Measurements from ENCODE around the gene GIT1. TPM values are rescaled to one million over a fixed set of nuclear protein-coding genes. Genes with fewer than 3 reads are reported as not detected.

GIT1 gene
- total RNA-seq, 1 experiment from 2014 or later = 120 TPM

- no peak for TF ChIP-seq CTCF (conservative IDR thresholded peaks at IDR 0.05; ENCODE audit: low read depth, low read length)
- TF ChIP-seq EZH2 (IDR thresholded peaks at IDR 0.05; ENCODE audit: borderline replicate concordance, low read depth, low read length, poor library complexity, severe bottlenecking) = no peak
- no TSS peak for BruUV-seq (replicated peaks)
- Histone ChIP-seq H3K4me3 (ENCODE audit: low read depth, low read length, poor library complexity, severe bottlenecking) (no peak overlapping the region), H3K9me3 (ENCODE audit: low read depth, low read length, poor library complexity, severe bottlenecking) (no peaks in the 10 kb centered on the region), H3K27me3 (replicated peaks; ENCODE audit: insufficient read depth, low read depth, low read length, poor library complexity) (no peaks in the 10 kb centered on the region), H3K27ac (ENCODE audit: low read depth, low read length, poor library complexity, severe bottlenecking) (no peak overlapping the region), H3K36me3 (ENCODE audit: insufficient read depth, low read length, poor library complexity, severe bottlenecking) (peaks cover 27% of the 10 kb centered on the region), H3K4me1 (ENCODE audit: insufficient read depth, low read length, poor library complexity, severe bottlenecking) (no peaks in the 10 kb centered on the region)
- intact Hi-C loops (cut with micrococcal nuclease; ENCODE audit: unreplicated experiment) = no loop called here
- ChIA-PET POLR2A (ENCODE audit: low non-redundant PET) (no interaction called here), CTCF (no interaction called here)
- DNase-seq (ENCODE audit: low spot score) = no peak
Observed at GRCh38 chr17:29608986-29609385, 19.5 kb upstream of the GIT1 start.

- no peaks in the 10 kb centered on the region for H3K27me3 ChIP-seq (replicated peaks; ENCODE audit: insufficient read depth, low read depth, low read length, poor library complexity)
- TF ChIP-seq EZH2 (IDR thresholded peaks at IDR 0.05; ENCODE audit: borderline replicate concordance, low read depth, low read length, poor library complexity, severe bottlenecking) (no peak), CTCF (conservative IDR thresholded peaks at IDR 0.05; ENCODE audit: low read depth, low read length) (no peak)
- CTCF ChIA-PET = no interaction called here
- H3K36me3 ChIP-seq (ENCODE audit: insufficient read depth, low read length, poor library complexity, severe bottlenecking) = peaks cover 19% of the 10 kb centered on the region
- H3K4me3 ChIP-seq (ENCODE audit: low read depth, low read length, poor library complexity, severe bottlenecking) = no peak overlapping the region
- peak overlapping the region; percentile 64 for H3K27ac ChIP-seq (ENCODE audit: low read depth, low read length, poor library complexity, severe bottlenecking)
- intact Hi-C loops (cut with micrococcal nuclease; ENCODE audit: unreplicated experiment) = no loop called here
- H3K4me1 ChIP-seq (ENCODE audit: insufficient read depth, low read length, poor library complexity, severe bottlenecking) = no peaks in the 10 kb centered on the region
- BruUV-seq (replicated peaks) = no TSS peak
- POLR2A ChIA-PET (ENCODE audit: low non-redundant PET) = no interaction called here
- no peaks in the 10 kb centered on the region for H3K9me3 ChIP-seq (ENCODE audit: low read depth, low read length, poor library complexity, severe bottlenecking)
- DNase-seq (ENCODE audit: low spot score) = no peak
Observed at GRCh38 chr17:29607557-29608195, 18.2 kb upstream of the GIT1 start.

DNA sequence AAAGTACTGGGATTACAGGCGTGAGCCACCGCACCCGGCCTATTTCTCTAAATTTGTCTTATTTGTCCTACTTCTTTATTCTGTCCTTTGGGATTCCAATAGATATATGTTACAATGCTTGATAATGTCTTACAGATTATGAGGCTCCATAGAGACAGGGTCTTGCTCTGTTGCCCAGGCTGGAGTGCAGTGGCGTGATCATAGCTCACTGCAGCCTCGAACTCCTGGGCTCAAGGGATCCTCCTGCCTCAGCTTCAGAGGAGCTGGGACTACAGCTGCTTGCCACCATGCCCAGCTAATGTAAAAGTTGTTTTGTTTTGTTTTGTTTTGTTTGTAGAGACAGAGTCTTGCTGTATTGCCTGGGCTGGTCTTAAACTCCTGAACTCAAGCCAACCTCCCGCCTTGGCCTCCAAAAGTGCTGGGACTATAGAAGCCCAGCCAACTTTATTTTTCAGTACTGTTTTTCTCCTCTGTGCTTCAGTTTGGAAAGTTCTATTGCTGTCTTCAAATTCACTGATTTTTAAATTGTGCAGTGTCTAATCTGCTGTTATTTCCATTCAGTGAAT is 13.7 kb upstream of the GIT1 start:
- CTCF ChIA-PET = no interaction called here
- H3K4me3 ChIP-seq (ENCODE audit: low read depth, low read length, poor library complexity, severe bottlenecking) = no peak overlapping the region
- no peaks in the 10 kb centered on the region for H3K27me3 ChIP-seq (replicated peaks; ENCODE audit: insufficient read depth, low read depth, low read length, poor library complexity)
- POLR2A ChIA-PET (ENCODE audit: low non-redundant PET) = no interaction called here
- H3K9me3 ChIP-seq (ENCODE audit: low read depth, low read length, poor library complexity, severe bottlenecking) = no peaks in the 10 kb centered on the region
- BruUV-seq (replicated peaks) = no TSS peak
- H3K27ac ChIP-seq (ENCODE audit: low read depth, low read length, poor library complexity, severe bottlenecking) = no peak overlapping the region
- intact Hi-C loops (cut with micrococcal nuclease; ENCODE audit: unreplicated experiment) = no loop called here
- peaks cover under 1% of the 10 kb centered on the region for H3K36me3 ChIP-seq (ENCODE audit: insufficient read depth, low read length, poor library complexity, severe bottlenecking)
- peaks cover 13% of the 10 kb centered on the region for H3K4me1 ChIP-seq (ENCODE audit: insufficient read depth, low read length, poor library complexity, severe bottlenecking)
- no peak for DNase-seq (ENCODE audit: low spot score)
- no peak for TF ChIP-seq EZH2 (IDR thresholded peaks at IDR 0.05; ENCODE audit: borderline replicate concordance, low read depth, low read length, poor library complexity, severe bottlenecking)
- TF ChIP-seq CTCF (conservative IDR thresholded peaks at IDR 0.05; ENCODE audit: low read depth, low read length) = no peak

All from A673 (cell line).